HG03139 (cell line): ENCODE measurements around the gene SLC26A6.

ENCODE experiments used
- ATAC-seq: cut with Tn5 transposase; IDR thresholded peaks from one replicate; pipeline ENCODE4 v1.9.1; 2021; ENCODE audit not compliant: unreplicated experiment

SLC26A6 gene

GRCh38 chr3:48662145-48662752 is 27.0 kb upstream of the SLC26A6 start:
- no peak for ATAC-seq

- ATAC-seq, result no peak
Measured at GRCh38 chr3:48661501-48662144, 26.4 kb upstream of the SLC26A6 start.

- no peak for ATAC-seq
Measured at GRCh38 chr3:48660800-48661400, 25.6 kb upstream of the SLC26A6 start.

GRCh38 chr3:48656841-48657281 is 21.6 kb upstream of the SLC26A6 start:
- no peak for ATAC-seq

GRCh38 chr3:48656061-48656840 is 21.0 kb upstream of the SLC26A6 start:
- no peak for ATAC-seq

GRCh38 chr3:48655606-48656005 is 20.3 kb upstream of the SLC26A6 start:
- no peak for ATAC-seq

GRCh38 chr3:48655063-48655462 is 19.8 kb upstream of the SLC26A6 start:
- ATAC-seq, result no peak

GRCh38 chr3:48652923-48653715 is 17.9 kb upstream of the SLC26A6 start:
- no peak for ATAC-seq

GRCh38 chr3:48651771-48652170 is 16.5 kb upstream of the SLC26A6 start:
- no peak for ATAC-seq

- no peak for ATAC-seq
Measured at GRCh38 chr3:48650723-48651122, 15.5 kb upstream of the SLC26A6 start.

- ATAC-seq, result no peak
Measured at GRCh38 chr3:48648188-48648850, 13.1 kb upstream of the SLC26A6 start.

- no peak for ATAC-seq
Measured at GRCh38 chr3:48647714-48648113, 12.5 kb upstream of the SLC26A6 start.

GRCh38 chr3:48644898-48645760 is 9.9 kb upstream of the SLC26A6 start:
- no peak for ATAC-seq

- ATAC-seq, result no peak
Measured at GRCh38 chr3:48642605-48643004, 7.3 kb upstream of the SLC26A6 start.

- no peak for ATAC-seq
Measured at GRCh38 chr3:48641396-48641795, 6.1 kb upstream of the SLC26A6 start.

GRCh38 chr3:48639944-48640606 is 4.8 kb upstream of the SLC26A6 start:
- ATAC-seq, result no peak

- no peak for ATAC-seq
Measured at GRCh38 chr3:48637305-48637704, 2.0 kb upstream of the SLC26A6 start.

- no peak for ATAC-seq
Measured at GRCh38 chr3:48636149-48636655, 941 bp upstream of the SLC26A6 start.
